IMR-90 (cell line): ENCODE data around the gene ATP9B. TPM values are rescaled to one million over a fixed set of nuclear protein-coding genes. Genes with fewer than 3 reads are reported as not detected.

ENCODE experiments used
- ATAC-seq: fragments of 200-7000 bp; cut with Tn5 transposase; 2 replicates; pipeline ENCODE4 v1.9.1; 2020; ENCODE audit warnings: low read depth, mild to moderate bottlenecking, moderate library complexity
- BruUV-seq: library from RNA; stranded (reverse); fragments of 400-500 nt; replicated peaks from 2 replicates; lab custom pipeline; 2021; lab: Mats Ljungman, UMichigan
- CTCF ChIA-PET: fragments of 300-600 bp; formaldehyde crosslinking; extraction: SDS; loops from one replicate; lab custom pipeline; 2021; ENCODE audit warnings: antibody characterized with exemption; lab: Yijun Ruan, JAX
- POLR2A ChIA-PET: fragments of 300-600 bp; sonication (Branson Sonifier 250); formaldehyde crosslinking; loops from one replicate; lab custom pipeline; 2022; ENCODE audit warnings: antibody characterized with exemption; ENCODE audit not compliant: unreplicated experiment; lab: Charles Lee
- DNase-seq: peaks from one replicate; pipeline ENCODE4 v3.0.0; 2013
- H2AFZ ChIP-seq: replicated peaks from 2 replicates; pipeline ENCODE3; 2013; ENCODE audit warnings: low read length, mild to moderate bottlenecking; ENCODE audit not compliant: poor library complexity
- H2AK5ac ChIP-seq: 2 replicates; pipeline ENCODE4 v1.6.1; 2013; ENCODE audit warnings: low read depth, low read length, inconsistent platforms
- H2AK9ac ChIP-seq: replicated peaks from 2 replicates; pipeline ENCODE3; 2013; ENCODE audit warnings: mild to moderate bottlenecking, low read depth, low read length, moderate library complexity; ENCODE audit not compliant: poor library complexity
- H2BK120ac ChIP-seq: 2 replicates; pipeline ENCODE4 v1.6.1; 2013; ENCODE audit warnings: low read depth, low read length, inconsistent platforms
- H2BK15ac ChIP-seq: 3 replicates; pipeline ENCODE4 v1.6.1; 2013; ENCODE audit warnings: low read depth, low read length, inconsistent platforms
- H2BK20ac ChIP-seq: 2 replicates; pipeline ENCODE4 v1.6.1; 2013; ENCODE audit warnings: low read depth, mild to moderate bottlenecking, inconsistent platforms, low read length, moderate library complexity
- H2BK5ac ChIP-seq: 2 replicates; pipeline ENCODE4 v1.6.1; 2013; ENCODE audit warnings: mild to moderate bottlenecking, low read depth, low read length, inconsistent platforms; ENCODE audit not compliant: poor library complexity, severe bottlenecking
- H3K14ac ChIP-seq: replicated peaks from 2 replicates; pipeline ENCODE4 v1.6.1; 2013; ENCODE audit warnings: low read depth, low read length, inconsistent platforms
- H3K18ac ChIP-seq: 2 replicates; pipeline ENCODE4 v1.6.1; 2013; ENCODE audit warnings: low read depth, low read length, control low read depth
- H3K23ac ChIP-seq: 2 replicates; pipeline ENCODE4 v1.6.1; 2013; ENCODE audit warnings: low read depth, low read length, inconsistent platforms
- H3K27ac ChIP-seq: 2 replicates; pipeline ENCODE4 v1.5.1; 2013; ENCODE audit warnings: mild to moderate bottlenecking, control low read depth, low read length; ENCODE audit not compliant: insufficient read depth
- H3K27me3 ChIP-seq: 2 replicates; pipeline ENCODE4 v1.6.1; 2013; ENCODE audit warnings: low read length; ENCODE audit not compliant: control insufficient read depth, insufficient read depth
- H3K36me3 ChIP-seq: 2 replicates; pipeline ENCODE4 v1.6.1; 2013; ENCODE audit warnings: low read length, mixed read lengths; ENCODE audit not compliant: control insufficient read depth, insufficient read depth
- H3K4ac ChIP-seq: 2 replicates; pipeline ENCODE4 v1.6.1; 2013; ENCODE audit warnings: low read depth, low read length, inconsistent platforms
- H3K4me1 ChIP-seq: 2 replicates; pipeline ENCODE4 v1.6.1; 2013; ENCODE audit warnings: low read length, mixed read lengths; ENCODE audit not compliant: control insufficient read depth, insufficient read depth
- H3K4me2 ChIP-seq: 2 replicates; pipeline ENCODE4 v1.6.1; 2013; ENCODE audit warnings: low read depth, mild to moderate bottlenecking, control low read depth, low read length, moderate library complexity
- H3K4me3 ChIP-seq: 2 replicates; pipeline ENCODE4 v1.5.1; 2013; ENCODE audit warnings: low read depth, mild to moderate bottlenecking, control low read depth, low read length, moderate library complexity; ENCODE audit not compliant: insufficient read depth
- H3K56ac ChIP-seq: 2 replicates; pipeline ENCODE4 v1.6.1; 2013; ENCODE audit warnings: low read length, inconsistent platforms; ENCODE audit not compliant: insufficient read depth; ENCODE audit errors: extremely low read depth
- H3K79me1 ChIP-seq, 2 experiments: 2 replicates each; pipeline ENCODE4 v1.6.1; 2013; ENCODE audit warnings: low read length in 2 of 2, inconsistent platforms in 1 of 2, low read depth in 1 of 2
- H3K9ac ChIP-seq: 2 replicates; pipeline ENCODE4 v1.6.1; 2013; ENCODE audit warnings: low read depth, low read length, control low read depth
- H3K9me1 ChIP-seq: 2 replicates; pipeline ENCODE4 v1.6.1; 2013; ENCODE audit warnings: low read length, inconsistent platforms; ENCODE audit not compliant: insufficient read depth
- H3K9me3 ChIP-seq: 2 replicates; pipeline ENCODE4 v1.6.1; 2013; ENCODE audit warnings: low read length; ENCODE audit not compliant: control insufficient read depth, insufficient read depth
- H4K20me1 ChIP-seq: 2 replicates; pipeline ENCODE4 v1.6.1; 2013; ENCODE audit warnings: low read length, inconsistent platforms; ENCODE audit not compliant: insufficient read depth
- H4K5ac ChIP-seq: 2 replicates; pipeline ENCODE4 v1.6.1; 2013; ENCODE audit warnings: mild to moderate bottlenecking, low read depth, low read length, control low read depth
- H4K8ac ChIP-seq, 2 experiments: 2 replicates each; pipeline ENCODE4 v1.6.1; 2013; ENCODE audit warnings: low read depth in 2 of 2, low read length in 2 of 2, control low read depth in 1 of 2, inconsistent platforms in 1 of 2
- H4K91ac ChIP-seq: 2 replicates; pipeline ENCODE4 v1.6.1; 2013; ENCODE audit warnings: low read depth, low read length, inconsistent platforms; ENCODE audit not compliant: insufficient read depth
- BHLHE40 ChIP-seq: fragments of 150-350 bp; IDR thresholded peaks from 2 replicates; pipeline ENCODE4 v1.6.1; 2016; ENCODE audit warnings: mild to moderate bottlenecking, low read depth, low read length
- CEBPB ChIP-seq: IDR thresholded peaks from 2 replicates; pipeline ENCODE4 v1.6.1; 2012; ENCODE audit warnings: low read depth, low read length, improper control_type of control experiment
- NFE2L2 ChIP-seq: fragments of 150-350 bp; IDR thresholded peaks from 2 replicates; pipeline ENCODE4 v1.6.1; 2016; ENCODE audit warnings: low read depth, mild to moderate bottlenecking, low read length
- RAD21 ChIP-seq: IDR thresholded peaks from 2 replicates; pipeline ENCODE4 v1.6.1; 2012; ENCODE audit warnings: low read length, improper control_type of control experiment
- RFX5 ChIP-seq: IDR thresholded peaks from 2 replicates; pipeline ENCODE4 v1.8.0; 2012; ENCODE audit warnings: low read depth, mild to moderate bottlenecking, low read length, moderate library complexity
- USF2 ChIP-seq: fragments of 150-350 bp; IDR thresholded peaks from 2 replicates; pipeline ENCODE4 v1.6.1; 2017; ENCODE audit warnings: mild to moderate bottlenecking, antibody characterized with exemption, low read length, low read depth
- WGBS, 2 experiments: methylation state at CpG; one replicate each; pipeline versions ENCODE4 v1.1.5 to v1.1.7; 2013; ENCODE audit warnings: missing lambda C conversion rate in 2 of 2; ENCODE audit not compliant: insufficient read length in 1 of 2; ENCODE audit errors: extremely low coverage in 2 of 2; 5-methylcytosine and 5-hydroxymethylcytosine counted together
- dilution Hi-C: fragments of 300-500 bp; cut with HindIII; formaldehyde crosslinking; loops from one replicate; pipeline ENCODE4 v1.14.3; 2018; ENCODE audit warnings: low sequenced_read_pairs; ENCODE audit not compliant: unreplicated experiment
- in situ Hi-C: fragments of 300-500 bp; cut with MboI; formaldehyde crosslinking; loops from 3 replicates; pipeline ENCODE4 v1.14.3; 2019; ENCODE audit warnings: low sequenced_read_pairs, inconsistent platforms, mixed read lengths
- intact Hi-C: fragments of 100-400 bp; cut with micrococcal nuclease; formaldehyde crosslinking; loops from 2 replicates; pipeline ENCODE4 v1.10.0; 2022
- polyA plus RNA-seq, 3 experiments: library from polyadenylated mRNA; depleted of rRNA; stranded (reverse); fragments of >200 nt; gene quantifications; 2 replicates each; pipeline ENCODE4 v1.2.3, GENCODE V29; 2012; ENCODE audit warnings: low replicate concordance in 1 of 3
- total RNA-seq: library from RNA; depleted of rRNA; stranded (reverse); fragments of >200 nt; gene quantifications from 2 replicates; pipeline ENCODE4 v1.2.3, GENCODE V29; 2012
- TF ChIP-seq, protein P1 (sequence below): conservative IDR thresholded peaks from 2 replicates; pipeline ENCODE4 v1.5.1; 2012; ENCODE audit warnings: mild to moderate bottlenecking, low read depth, low read length, improper control_type of control experiment

The ATP9B gene
- total and polyA plus RNA-seq, 2 of the 4 experiments (the other 2 are of a cell fraction), result 11.0 to 11.5 TPM

DNA sequence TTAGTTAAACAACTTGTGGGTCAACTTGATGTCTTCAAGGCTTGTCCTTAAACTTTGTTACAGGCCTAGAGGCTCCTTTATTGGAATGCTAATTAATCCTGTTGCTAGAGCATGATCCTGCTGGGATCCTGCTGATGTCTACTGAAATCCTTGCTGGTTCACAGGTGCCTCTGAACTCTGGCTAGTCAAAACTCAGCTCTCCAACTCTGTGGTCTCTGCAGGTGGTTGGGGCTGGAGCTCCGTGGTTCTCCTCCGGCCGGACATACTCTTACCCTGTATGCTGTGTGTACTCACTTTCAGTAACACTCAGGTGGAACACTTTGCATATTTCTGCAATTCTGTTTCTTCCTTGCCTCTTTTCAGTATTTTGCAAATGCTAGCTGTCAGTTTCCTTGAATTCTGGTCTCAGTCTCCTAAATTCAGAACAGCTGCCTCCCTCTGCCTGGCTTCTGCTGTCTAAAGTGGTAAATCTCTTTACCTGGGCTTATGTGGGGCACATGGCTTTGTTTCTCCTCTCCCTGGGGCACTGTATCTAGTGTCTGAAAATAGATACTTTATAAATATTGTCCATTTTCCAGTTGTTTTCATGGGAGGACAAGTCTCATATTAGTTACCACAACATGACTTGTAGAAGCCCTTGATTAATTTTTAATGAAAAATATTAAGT, 113.0 kb downstream of the ATP9B start:
- no peaks in the 10 kb centered on the region for H3K27me3 ChIP-seq
- intact Hi-C loops (no loop called here), dilution Hi-C loops (no loop called here), in situ Hi-C loops (no loop called here)
- TF ChIP-seq RFX5 (no peak), CEBPB (no peak), BHLHE40 (no peak), USF2 (no peak), RAD21 (no peak), NFE2L2 (no peak)
- TF ChIP-seq, protein P1, sequence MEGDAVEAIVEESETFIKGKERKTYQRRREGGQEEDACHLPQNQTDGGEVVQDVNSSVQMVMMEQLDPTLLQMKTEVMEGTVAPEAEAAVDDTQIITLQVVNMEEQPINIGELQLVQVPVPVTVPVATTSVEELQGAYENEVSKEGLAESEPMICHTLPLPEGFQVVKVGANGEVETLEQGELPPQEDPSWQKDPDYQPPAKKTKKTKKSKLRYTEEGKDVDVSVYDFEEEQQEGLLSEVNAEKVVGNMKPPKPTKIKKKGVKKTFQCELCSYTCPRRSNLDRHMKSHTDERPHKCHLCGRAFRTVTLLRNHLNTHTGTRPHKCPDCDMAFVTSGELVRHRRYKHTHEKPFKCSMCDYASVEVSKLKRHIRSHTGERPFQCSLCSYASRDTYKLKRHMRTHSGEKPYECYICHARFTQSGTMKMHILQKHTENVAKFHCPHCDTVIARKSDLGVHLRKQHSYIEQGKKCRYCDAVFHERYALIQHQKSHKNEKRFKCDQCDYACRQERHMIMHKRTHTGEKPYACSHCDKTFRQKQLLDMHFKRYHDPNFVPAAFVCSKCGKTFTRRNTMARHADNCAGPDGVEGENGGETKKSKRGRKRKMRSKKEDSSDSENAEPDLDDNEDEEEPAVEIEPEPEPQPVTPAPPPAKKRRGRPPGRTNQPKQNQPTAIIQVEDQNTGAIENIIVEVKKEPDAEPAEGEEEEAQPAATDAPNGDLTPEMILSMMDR, result no peak
- H3K27ac ChIP-seq, result no peak overlapping the region
- no peak overlapping the region for H2AK5ac ChIP-seq
- no peak overlapping the region for H2BK15ac ChIP-seq
- H3K4me2 ChIP-seq, result no peak overlapping the region
- POLR2A ChIA-PET, result no interaction called here
- no peak overlapping the region for H3K4ac ChIP-seq
- ATAC-seq, result no peak
- H2BK5ac ChIP-seq, result no peak overlapping the region
- no peak overlapping the region for H3K14ac ChIP-seq
- WGBS, 2 experiments, result no CpG with 5 or more reads among the region's 3 CpGs
- H3K4me1 ChIP-seq, result peaks cover 3% of the 10 kb centered on the region
- H4K91ac ChIP-seq, result no peak overlapping the region
- peaks cover 3% of the 10 kb centered on the region; the same call in 1 of the 2 replicates for H3K9me1 ChIP-seq
- no peak overlapping the region for H2AK9ac ChIP-seq
- H4K20me1 ChIP-seq, result no peaks in the 10 kb centered on the region
- H4K5ac ChIP-seq, result no peak overlapping the region
- H3K18ac ChIP-seq, result no peak overlapping the region
- DNase-seq, result no peak
- no peak overlapping the region for H3K9ac ChIP-seq
- no peak overlapping the region for H2BK120ac ChIP-seq
- H2BK20ac ChIP-seq, result no peak overlapping the region
- no peaks in the 10 kb centered on the region for H3K9me3 ChIP-seq
- no peak overlapping the region for H2AFZ ChIP-seq
- no peak overlapping the region for H3K4me3 ChIP-seq
- no TSS peak for BruUV-seq
- H4K8ac ChIP-seq, result no peak overlapping the region
- H3K23ac ChIP-seq, result no peak overlapping the region
- CTCF ChIA-PET, result no interaction called here
- H3K79me1 ChIP-seq, result peaks cover 3 to 4% of the 10 kb centered on the region in 2 experiments; a peak in 1 of 4 replicates
- peaks cover 3% of the 10 kb centered on the region for H3K36me3 ChIP-seq
- no peak overlapping the region for H3K56ac ChIP-seq
